Measurements from ENCODE around the gene FOXO6. TPM values are rescaled to one million over a fixed set of nuclear protein-coding genes. Genes with fewer than 3 reads are reported as not detected.

The FOXO6 gene
- total and polyA plus RNA-seq, 2 of the 13 experiments (the other 11 are each of a cell fraction or from before 2014, with no cell fraction given), result 0.13 TPM; not detected in 1

DNA sequence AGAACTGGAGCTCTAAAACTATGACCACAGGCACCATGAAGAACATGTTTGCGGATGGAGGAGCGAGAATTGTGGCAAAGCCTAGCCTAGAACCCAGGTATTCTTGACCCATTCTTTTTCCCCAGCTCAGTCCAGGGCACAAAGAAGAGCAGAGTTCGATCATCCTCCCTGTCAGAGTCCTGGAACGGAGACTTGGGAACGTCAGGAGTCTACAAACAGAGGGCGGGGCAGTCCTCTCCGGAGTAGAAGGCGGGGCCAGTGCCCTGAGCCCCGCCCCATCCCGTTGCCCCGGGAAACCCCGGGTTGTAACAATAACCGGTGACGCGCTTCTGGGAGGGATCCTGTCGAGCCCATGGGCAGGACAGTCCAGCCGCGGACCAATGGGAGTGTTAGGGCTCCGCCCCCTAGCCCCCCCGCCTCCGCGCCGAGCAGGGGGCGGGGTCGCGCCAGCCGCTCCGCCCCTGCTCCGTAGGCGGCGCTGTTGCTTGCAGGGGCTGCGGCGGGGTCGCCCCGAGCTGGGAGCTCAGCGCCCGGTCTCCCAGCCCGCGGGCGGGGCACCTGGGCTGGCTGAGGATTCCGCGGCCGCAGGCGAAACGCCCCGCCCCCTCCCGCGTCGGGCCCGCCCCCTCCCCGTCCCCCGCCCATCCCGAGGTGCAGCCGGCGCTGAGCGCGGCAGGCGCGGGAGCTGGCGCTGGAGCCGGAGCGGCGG, at the start of gene FOXO6 (continued):
- TF ChIP-seq, protein P1, sequence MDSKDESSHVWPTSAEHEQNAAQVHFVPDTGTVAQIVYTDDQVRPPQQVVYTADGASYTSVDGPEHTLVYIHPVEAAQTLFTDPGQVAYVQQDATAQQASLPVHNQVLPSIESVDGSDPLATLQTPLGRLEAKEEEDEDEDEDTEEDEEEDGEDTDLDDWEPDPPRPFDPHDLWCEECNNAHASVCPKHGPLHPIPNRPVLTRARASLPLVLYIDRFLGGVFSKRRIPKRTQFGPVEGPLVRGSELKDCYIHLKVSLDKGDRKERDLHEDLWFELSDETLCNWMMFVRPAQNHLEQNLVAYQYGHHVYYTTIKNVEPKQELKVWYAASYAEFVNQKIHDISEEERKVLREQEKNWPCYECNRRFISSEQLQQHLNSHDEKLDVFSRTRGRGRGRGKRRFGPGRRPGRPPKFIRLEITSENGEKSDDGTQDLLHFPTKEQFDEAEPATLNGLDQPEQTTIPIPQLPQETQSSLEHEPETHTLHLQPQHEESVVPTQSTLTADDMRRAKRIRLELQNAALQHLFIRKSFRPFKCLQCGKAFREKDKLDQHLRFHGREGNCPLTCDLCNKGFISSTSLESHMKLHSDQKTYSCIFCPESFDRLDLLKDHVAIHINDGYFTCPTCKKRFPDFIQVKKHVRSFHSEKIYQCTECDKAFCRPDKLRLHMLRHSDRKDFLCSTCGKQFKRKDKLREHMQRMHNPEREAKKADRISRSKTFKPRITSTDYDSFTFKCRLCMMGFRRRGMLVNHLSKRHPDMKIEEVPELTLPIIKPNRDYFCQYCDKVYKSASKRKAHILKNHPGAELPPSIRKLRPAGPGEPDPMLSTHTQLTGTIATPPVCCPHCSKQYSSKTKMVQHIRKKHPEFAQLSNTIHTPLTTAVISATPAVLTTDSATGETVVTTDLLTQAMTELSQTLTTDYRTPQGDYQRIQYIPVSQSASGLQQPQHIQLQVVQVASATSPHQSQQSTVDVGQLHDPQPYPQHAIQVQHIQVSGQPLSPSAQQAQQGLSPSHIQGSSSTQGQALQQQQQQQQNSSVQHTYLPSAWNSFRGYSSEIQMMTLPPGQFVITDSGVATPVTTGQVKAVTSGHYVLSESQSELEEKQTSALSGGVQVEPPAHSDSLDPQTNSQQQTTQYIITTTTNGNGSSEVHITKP (CRISPR knock-in tag; IDR thresholded peaks at IDR 0.05; ENCODE audit: low read depth), result no peak
- no peak for TF ChIP-seq HNRNPUL1 (IDR thresholded peaks at IDR 0.05; ENCODE audit: low read depth, low read length)
- TF ChIP-seq RARG (CRISPR knock-in tag; IDR thresholded peaks at IDR 0.05; ENCODE audit: low read depth), result no peak
- no peak for TF ChIP-seq ZSCAN30 (CRISPR knock-in tag; IDR thresholded peaks at IDR 0.05)
- 0 out of 2 replicates have a peak, but pooled peaks have one; percentile 38 for TF ChIP-seq ZNF501 (CRISPR knock-in tag; IDR thresholded peaks at IDR 0.05)
- TF ChIP-seq MTA1 (CRISPR knock-in tag; IDR thresholded peaks at IDR 0.05; ENCODE audit: borderline replicate concordance), result no peak
- TF ChIP-seq, protein P2, sequence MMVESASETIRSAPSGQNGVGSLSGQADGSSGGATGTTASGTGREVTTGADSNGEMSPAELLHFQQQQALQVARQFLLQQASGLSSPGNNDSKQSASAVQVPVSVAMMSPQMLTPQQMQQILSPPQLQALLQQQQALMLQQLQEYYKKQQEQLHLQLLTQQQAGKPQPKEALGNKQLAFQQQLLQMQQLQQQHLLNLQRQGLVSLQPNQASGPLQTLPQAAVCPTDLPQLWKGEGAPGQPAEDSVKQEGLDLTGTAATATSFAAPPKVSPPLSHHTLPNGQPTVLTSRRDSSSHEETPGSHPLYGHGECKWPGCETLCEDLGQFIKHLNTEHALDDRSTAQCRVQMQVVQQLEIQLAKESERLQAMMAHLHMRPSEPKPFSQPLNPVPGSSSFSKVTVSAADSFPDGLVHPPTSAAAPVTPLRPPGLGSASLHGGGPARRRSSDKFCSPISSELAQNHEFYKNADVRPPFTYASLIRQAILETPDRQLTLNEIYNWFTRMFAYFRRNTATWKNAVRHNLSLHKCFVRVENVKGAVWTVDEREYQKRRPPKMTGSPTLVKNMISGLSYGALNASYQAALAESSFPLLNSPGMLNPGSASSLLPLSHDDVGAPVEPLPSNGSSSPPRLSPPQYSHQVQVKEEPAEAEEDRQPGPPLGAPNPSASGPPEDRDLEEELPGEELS (CRISPR knock-in tag; IDR thresholded peaks at IDR 0.05), result no peak
- TF ChIP-seq ISL2 (CRISPR knock-in tag; IDR thresholded peaks at IDR 0.05), result 0 out of 2 replicates have a peak, but pooled peaks have one; percentile 13
- no peak for TF ChIP-seq PTBP1 (IDR thresholded peaks at IDR 0.05; ENCODE audit: low read depth, low read length, poor library complexity, severe bottlenecking)
- peak; percentile 28 for TF ChIP-seq TBL1XR1 (IDR thresholded peaks at IDR 0.05; ENCODE audit: borderline replicate concordance, low read length, partially characterized antibody)
- no peak for TF ChIP-seq TMF1 (CRISPR knock-in tag; IDR thresholded peaks at IDR 0.05; ENCODE audit: low read depth)
- TF ChIP-seq ZNF274 (CRISPR knock-in tag; IDR thresholded peaks at IDR 0.05), result no peak
- no peak for TF ChIP-seq ZFYVE20 (CRISPR knock-in tag; IDR thresholded peaks at IDR 0.05; ENCODE audit: borderline replicate concordance, low read depth)
- no peak for TF ChIP-seq ZNF557 (CRISPR knock-in tag; IDR thresholded peaks at IDR 0.05)
- TF ChIP-seq, protein P3, sequence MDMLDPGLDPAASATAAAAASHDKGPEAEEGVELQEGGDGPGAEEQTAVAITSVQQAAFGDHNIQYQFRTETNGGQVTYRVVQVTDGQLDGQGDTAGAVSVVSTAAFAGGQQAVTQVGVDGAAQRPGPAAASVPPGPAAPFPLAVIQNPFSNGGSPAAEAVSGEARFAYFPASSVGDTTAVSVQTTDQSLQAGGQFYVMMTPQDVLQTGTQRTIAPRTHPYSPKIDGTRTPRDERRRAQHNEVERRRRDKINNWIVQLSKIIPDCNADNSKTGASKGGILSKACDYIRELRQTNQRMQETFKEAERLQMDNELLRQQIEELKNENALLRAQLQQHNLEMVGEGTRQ (IDR thresholded peaks at IDR 0.05; ENCODE audit: low read depth, low read length), result no peak
- TF ChIP-seq, protein P3 (CRISPR knock-in tag; IDR thresholded peaks at IDR 0.05; ENCODE audit: borderline replicate concordance), result no peak
- no peak for TF ChIP-seq ARID2 (CRISPR knock-in tag; IDR thresholded peaks at IDR 0.05; ENCODE audit: borderline replicate concordance)
- TF ChIP-seq, protein P4, sequence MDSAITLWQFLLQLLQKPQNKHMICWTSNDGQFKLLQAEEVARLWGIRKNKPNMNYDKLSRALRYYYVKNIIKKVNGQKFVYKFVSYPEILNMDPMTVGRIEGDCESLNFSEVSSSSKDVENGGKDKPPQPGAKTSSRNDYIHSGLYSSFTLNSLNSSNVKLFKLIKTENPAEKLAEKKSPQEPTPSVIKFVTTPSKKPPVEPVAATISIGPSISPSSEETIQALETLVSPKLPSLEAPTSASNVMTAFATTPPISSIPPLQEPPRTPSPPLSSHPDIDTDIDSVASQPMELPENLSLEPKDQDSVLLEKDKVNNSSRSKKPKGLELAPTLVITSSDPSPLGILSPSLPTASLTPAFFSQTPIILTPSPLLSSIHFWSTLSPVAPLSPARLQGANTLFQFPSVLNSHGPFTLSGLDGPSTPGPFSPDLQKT (CRISPR knock-in tag; IDR thresholded peaks at IDR 0.05; ENCODE audit: borderline replicate concordance), result no peak

All from HepG2 (cell line).